Activated CD4-positive, alpha-beta T cell treated with anti-CD3 and anti-CD28 coated beads for 48 hours (primary cell): Measurements from ENCODE around the gene FSD1.
A peak's percentile ranks its signal among the peaks of the same experiment; 100 is the strongest.

Experiments used
- DNase-seq: peaks from one replicate; pipeline ENCODE4 v3.0.0-alpha.2; 2020

The FSD1 gene

GRCh38 chr19:4366666-4367335, 62.4 kb downstream of the FSD1 start:
- no peak for DNase-seq

GRCh38 chr19:4367336-4367723, 62.9 kb downstream of the FSD1 start:
- DNase-seq = no peak

GRCh38 chr19:4367781-4368127, 63.4 kb downstream of the FSD1 start:
- DNase-seq = no peak

GRCh38 chr19:4368128-4368820, 63.9 kb downstream of the FSD1 start:
- DNase-seq = no peak

GRCh38 chr19:4369109-4369887, 64.9 kb downstream of the FSD1 start:
- DNase-seq = peak; percentile 80

- DNase-seq = peak; percentile 86
Observed at GRCh38 chr19:4369888-4370260, 65.5 kb downstream of the FSD1 start.

GRCh38 chr19:4370418-4371041, 66.1 kb downstream of the FSD1 start:
- no peak for DNase-seq

GRCh38 chr19:4371247-4372164, 67.1 kb downstream of the FSD1 start:
- DNase-seq = no peak

- DNase-seq = no peak
Observed at GRCh38 chr19:4372165-4373012, 68.0 kb downstream of the FSD1 start.

- DNase-seq = no peak
Observed at GRCh38 chr19:4373013-4373367, 68.6 kb downstream of the FSD1 start.
